ENCODE results near the gene SSR1. TPM values are rescaled to one million over a fixed set of nuclear protein-coding genes. Genes with fewer than 3 reads are reported as not detected.
A peak's percentile ranks its signal among the peaks of the same experiment; 100 is the strongest.

Gene SSR1
- total and polyA plus RNA-seq, 2 experiments from 2014 or later: 65.3 to 70.2 TPM

DNA sequence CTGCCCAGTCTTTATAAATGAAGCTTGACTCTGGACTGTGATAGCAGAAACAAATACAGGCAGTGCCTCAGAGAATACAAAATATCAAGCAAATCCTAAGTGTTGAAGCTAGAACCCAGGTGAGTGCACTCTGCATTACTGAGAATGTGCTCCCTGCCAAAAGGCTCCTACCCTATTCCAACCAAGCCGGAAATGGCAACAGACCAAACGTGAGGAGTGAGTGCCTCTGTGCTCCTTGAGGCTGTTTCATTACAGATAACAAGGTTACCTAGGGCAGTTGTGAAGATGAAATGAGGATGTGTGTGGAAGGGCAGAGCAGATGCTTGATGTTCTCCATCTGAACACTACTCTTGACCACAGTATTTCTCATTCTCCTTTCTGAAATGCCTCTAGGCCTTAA is 29.3 kb downstream of the SSR1 start (continued):
- no peak for TF ChIP-seq CTCF (conservative IDR thresholded peaks at IDR 0.05; ENCODE audit: low read depth in 2 of 2)

DNA sequence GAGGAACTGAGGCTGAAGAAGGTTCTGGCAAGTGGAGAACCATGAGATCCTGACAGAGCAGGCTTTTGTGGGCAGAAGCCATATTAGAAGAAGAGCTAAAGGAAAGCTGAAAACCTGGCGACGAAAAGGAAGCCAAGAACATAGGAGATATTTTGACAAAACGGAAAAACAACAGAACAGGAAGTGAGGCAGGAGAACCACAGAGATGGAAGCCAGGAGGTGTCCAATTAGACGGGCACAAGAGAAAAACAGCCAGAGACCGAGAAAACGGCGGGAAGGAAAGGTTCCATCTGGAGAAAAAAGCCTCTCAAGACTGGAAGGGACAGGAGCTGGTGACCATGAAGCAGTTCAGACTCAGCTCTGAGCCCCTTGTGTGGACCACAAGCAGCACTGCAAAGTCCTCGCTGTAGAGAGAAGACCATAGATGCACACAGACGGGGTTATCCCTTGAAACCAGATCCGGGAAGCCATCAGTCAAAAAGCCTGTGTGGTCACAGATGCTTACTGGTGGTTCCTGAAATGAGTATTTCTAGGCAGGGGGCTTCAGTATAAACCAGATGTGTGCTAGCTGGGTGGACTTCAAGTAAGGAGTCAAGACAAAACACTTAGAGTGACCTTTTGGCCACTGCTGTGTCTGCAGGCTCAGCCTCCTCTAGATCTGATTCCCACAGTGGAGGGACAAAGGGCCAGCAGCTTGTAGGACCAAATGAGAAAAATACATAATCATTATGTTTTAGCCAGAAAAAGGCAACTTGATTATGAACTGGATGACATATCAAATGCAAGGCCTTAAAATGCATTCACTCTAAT is 30.7 kb downstream of the SSR1 start:
- peaks cover 14% of the 10 kb centered on the region; the same call in 2 of the 3 replicates for H3K36me3 Mint-ChIP-seq (ENCODE audit: low read depth)
- no peaks in the 10 kb centered on the region for H3K27me3 Mint-ChIP-seq (ENCODE audit: insufficient read depth, low read depth, poor library complexity)
- Histone ChIP-seq H3K36me3 (ENCODE audit: insufficient read depth) (peaks cover 2% of the 10 kb centered on the region; the same call in 1 of the 2 replicates), H3K27me3 (ENCODE audit: insufficient read depth) (no peaks in the 10 kb centered on the region), H4K20me1 (replicated peaks; ENCODE audit: insufficient read depth) (peaks cover 4% of the 10 kb centered on the region), H3K27ac (ENCODE audit: low read depth) (no peak overlapping the region), H3K4me2 (no peak overlapping the region), H3K79me2 (replicated peaks; ENCODE audit: insufficient read depth) (no peaks in the 10 kb centered on the region), H3K4me1 (ENCODE audit: insufficient read depth) (no peaks in the 10 kb centered on the region), H2AFZ (no peak overlapping the region), H3K4me3 (no peak overlapping the region), H3F3A (replicated peaks; ENCODE audit: low read depth) (no peaks in the 10 kb centered on the region), H3K9me2 (ENCODE audit: insufficient read depth) (no peaks in the 10 kb centered on the region)
- no peaks in the 10 kb centered on the region for H3K9me3 Mint-ChIP-seq
- ATAC-seq (no peak), DNase-seq (ENCODE audit: low spot score) (no peak)
- no peaks in the 10 kb centered on the region for H3K4me1 Mint-ChIP-seq
- TF ChIP-seq, protein P1, sequence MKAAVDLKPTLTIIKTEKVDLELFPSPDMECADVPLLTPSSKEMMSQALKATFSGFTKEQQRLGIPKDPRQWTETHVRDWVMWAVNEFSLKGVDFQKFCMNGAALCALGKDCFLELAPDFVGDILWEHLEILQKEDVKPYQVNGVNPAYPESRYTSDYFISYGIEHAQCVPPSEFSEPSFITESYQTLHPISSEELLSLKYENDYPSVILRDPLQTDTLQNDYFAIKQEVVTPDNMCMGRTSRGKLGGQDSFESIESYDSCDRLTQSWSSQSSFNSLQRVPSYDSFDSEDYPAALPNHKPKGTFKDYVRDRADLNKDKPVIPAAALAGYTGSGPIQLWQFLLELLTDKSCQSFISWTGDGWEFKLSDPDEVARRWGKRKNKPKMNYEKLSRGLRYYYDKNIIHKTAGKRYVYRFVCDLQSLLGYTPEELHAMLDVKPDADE (IDR thresholded peaks at IDR 0.05): no peak
- H3K4me3 Mint-ChIP-seq: no peak overlapping the region
- peak overlapping the region; percentile 30; the same call in 1 of the 2 replicates for H3K27ac Mint-ChIP-seq

- Histone ChIP-seq H4K20me1 (replicated peaks; ENCODE audit: insufficient read depth) (no peaks in the 10 kb centered on the region), H3K27me3 (ENCODE audit: insufficient read depth) (no peaks in the 10 kb centered on the region), H3K4me1 (ENCODE audit: insufficient read depth) (no peaks in the 10 kb centered on the region), H3K4me2 (no peak overlapping the region), H3F3A (replicated peaks; ENCODE audit: low read depth) (no peaks in the 10 kb centered on the region), H3K27ac (ENCODE audit: low read depth) (no peak overlapping the region), H2AFZ (no peak overlapping the region), H3K4me3 (no peak overlapping the region), H3K79me2 (replicated peaks; ENCODE audit: insufficient read depth) (no peaks in the 10 kb centered on the region), H3K36me3 (ENCODE audit: insufficient read depth) (no peaks in the 10 kb centered on the region), H3K9me2 (ENCODE audit: insufficient read depth) (no peaks in the 10 kb centered on the region)
- Mint-ChIP-seq H3K4me1 (no peaks in the 10 kb centered on the region), H3K27me3 (ENCODE audit: insufficient read depth, low read depth, poor library complexity) (no peaks in the 10 kb centered on the region), H3K27ac (no peak overlapping the region), H3K4me3 (no peak overlapping the region), H3K9me3 (no peaks in the 10 kb centered on the region), H3K36me3 (ENCODE audit: low read depth) (no peaks in the 10 kb centered on the region)
- ATAC-seq: no peak
- DNase-seq (ENCODE audit: low spot score): no peak
- TF ChIP-seq NANOG (IDR thresholded peaks at IDR 0.05; ENCODE audit: borderline replicate concordance) (no peak), EZH2 (IDR thresholded peaks at IDR 0.05; ENCODE audit: low read depth, unreplicated experiment) (no peak), CTCF (conservative IDR thresholded peaks at IDR 0.05; ENCODE audit: low read depth in 2 of 2) (no peak; a peak in 1 of 4 replicates), STAT1 (IDR thresholded peaks at IDR 0.05; ENCODE audit: unreplicated experiment) (no peak), ZNF114 (CRISPR knock-in tag; IDR thresholded peaks at IDR 0.05) (no peak)
- TF ChIP-seq, protein P2, sequence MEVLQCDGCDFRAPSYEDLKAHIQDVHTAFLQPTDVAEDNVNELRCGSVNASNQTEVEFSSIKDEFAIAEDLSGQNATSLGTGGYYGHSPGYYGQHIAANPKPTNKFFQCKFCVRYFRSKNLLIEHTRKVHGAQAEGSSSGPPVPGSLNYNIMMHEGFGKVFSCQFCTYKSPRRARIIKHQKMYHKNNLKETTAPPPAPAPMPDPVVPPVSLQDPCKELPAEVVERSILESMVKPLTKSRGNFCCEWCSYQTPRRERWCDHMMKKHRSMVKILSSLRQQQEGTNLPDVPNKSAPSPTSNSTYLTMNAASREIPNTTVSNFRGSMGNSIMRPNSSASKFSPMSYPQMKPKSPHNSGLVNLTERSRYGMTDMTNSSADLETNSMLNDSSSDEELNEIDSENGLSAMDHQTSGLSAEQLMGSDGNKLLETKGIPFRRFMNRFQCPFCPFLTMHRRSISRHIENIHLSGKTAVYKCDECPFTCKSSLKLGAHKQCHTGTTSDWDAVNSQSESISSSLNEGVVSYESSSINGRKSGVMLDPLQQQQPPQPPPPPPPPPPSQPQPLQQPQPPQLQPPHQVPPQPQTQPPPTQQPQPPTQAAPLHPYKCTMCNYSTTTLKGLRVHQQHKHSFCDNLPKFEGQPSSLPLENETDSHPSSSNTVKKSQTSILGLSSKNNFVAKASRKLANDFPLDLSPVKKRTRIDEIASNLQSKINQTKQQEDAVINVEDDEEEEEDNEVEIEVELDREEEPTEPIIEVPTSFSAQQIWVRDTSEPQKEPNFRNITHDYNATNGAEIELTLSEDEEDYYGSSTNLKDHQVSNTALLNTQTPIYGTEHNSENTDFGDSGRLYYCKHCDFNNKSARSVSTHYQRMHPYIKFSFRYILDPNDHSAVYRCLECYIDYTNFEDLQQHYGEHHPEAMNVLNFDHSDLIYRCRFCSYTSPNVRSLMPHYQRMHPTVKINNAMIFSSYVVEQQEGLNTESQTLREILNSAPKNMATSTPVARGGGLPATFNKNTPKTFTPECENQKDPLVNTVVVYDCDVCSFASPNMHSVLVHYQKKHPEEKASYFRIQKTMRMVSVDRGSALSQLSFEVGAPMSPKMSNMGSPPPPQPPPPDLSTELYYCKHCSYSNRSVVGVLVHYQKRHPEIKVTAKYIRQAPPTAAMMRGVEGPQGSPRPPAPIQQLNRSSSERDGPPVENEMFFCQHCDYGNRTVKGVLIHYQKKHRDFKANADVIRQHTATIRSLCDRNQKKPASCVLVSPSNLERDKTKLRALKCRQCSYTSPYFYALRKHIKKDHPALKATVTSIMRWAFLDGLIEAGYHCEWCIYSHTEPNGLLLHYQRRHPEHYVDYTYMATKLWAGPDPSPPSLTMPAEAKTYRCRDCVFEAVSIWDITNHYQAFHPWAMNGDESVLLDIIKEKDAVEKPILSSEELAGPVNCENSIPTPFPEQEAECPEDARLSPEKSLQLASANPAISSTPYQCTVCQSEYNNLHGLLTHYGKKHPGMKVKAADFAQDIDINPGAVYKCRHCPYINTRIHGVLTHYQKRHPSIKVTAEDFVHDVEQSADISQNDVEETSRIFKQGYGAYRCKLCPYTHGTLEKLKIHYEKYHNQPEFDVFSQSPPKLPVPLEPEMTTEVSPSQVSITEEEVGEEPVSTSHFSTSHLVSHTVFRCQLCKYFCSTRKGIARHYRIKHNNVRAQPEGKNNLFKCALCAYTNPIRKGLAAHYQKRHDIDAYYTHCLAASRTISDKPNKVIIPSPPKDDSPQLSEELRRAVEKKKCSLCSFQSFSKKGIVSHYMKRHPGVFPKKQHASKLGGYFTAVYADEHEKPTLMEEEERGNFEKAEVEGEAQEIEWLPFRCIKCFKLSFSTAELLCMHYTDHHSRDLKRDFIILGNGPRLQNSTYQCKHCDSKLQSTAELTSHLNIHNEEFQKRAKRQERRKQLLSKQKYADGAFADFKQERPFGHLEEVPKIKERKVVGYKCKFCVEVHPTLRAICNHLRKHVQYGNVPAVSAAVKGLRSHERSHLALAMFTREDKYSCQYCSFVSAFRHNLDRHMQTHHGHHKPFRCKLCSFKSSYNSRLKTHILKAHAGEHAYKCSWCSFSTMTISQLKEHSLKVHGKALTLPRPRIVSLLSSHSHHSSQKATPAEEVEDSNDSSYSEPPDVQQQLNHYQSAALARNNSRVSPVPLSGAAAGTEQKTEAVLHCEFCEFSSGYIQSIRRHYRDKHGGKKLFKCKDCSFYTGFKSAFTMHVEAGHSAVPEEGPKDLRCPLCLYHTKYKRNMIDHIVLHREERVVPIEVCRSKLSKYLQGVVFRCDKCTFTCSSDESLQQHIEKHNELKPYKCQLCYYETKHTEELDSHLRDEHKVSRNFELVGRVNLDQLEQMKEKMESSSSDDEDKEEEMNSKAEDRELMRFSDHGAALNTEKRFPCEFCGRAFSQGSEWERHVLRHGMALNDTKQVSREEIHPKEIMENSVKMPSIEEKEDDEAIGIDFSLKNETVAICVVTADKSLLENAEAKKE (CRISPR knock-in tag; IDR thresholded peaks at IDR 0.05): no peak
Measured at GRCh38 chr6:7276199-7276524, 36.8 kb downstream of the SSR1 start.
